Aorta (tissue), 5 donors: ENCODE results near the gene SOS2. TPM values are rescaled to one million over a fixed set of nuclear protein-coding genes. Genes with fewer than 3 reads are reported as not detected.
"Not testable (repeated sequence)": the region's sequence is repeated elsewhere in the genome, so short reads cannot be mapped to it uniquely, and the experiment has no call there.

Source experiments
- ATAC-seq: fragments of 200-7000 bp; cut with Tn5 transposase; one replicate; pipeline ENCODE4 v1.9.1; 2022; ENCODE audit warnings: moderate library complexity; ENCODE audit not compliant: low FRiP score
- DNase-seq, 2 donors: peaks; one replicate each; pipeline ENCODE4 v3.0.0-alpha.2; 2020
- H3K27ac ChIP-seq, 2 donors: one replicate each; pipeline ENCODE4 v1.5.1; 2013; ENCODE audit warnings: low read length in 2 of 2, mild to moderate bottlenecking in 2 of 2, moderate library complexity in 2 of 2, control low read depth in 1 of 2, inconsistent platforms in 1 of 2, low read depth in 1 of 2
- H3K27me3 ChIP-seq, 2 donors: one replicate each; pipeline ENCODE4 v1.6.1; 2013; ENCODE audit warnings: control low read depth in 1 of 2, low read length in 1 of 2, mild to moderate bottlenecking in 1 of 2, moderate library complexity in 1 of 2; ENCODE audit not compliant: insufficient read depth in 2 of 2, control insufficient read depth in 1 of 2
- H3K36me3 ChIP-seq, 2 donors: one replicate each; pipeline ENCODE4 v1.6.1; 2013; ENCODE audit warnings: control low read depth in 1 of 2, low read length in 1 of 2, mild to moderate bottlenecking in 1 of 2; ENCODE audit not compliant: insufficient read depth in 2 of 2, control insufficient read depth in 1 of 2
- H3K4me1 ChIP-seq, 2 donors: one replicate each; pipeline ENCODE4 v1.6.1; 2013; ENCODE audit warnings: low read length in 2 of 2, control low read depth in 1 of 2, mild to moderate bottlenecking in 1 of 2, moderate library complexity in 1 of 2; ENCODE audit not compliant: insufficient read depth in 2 of 2, control insufficient read depth in 1 of 2
- H3K4me3 ChIP-seq, 2 donors: one replicate each; pipeline ENCODE4 v1.5.1; 2013; ENCODE audit warnings: low read length in 2 of 2, control low read depth in 1 of 2, mild to moderate bottlenecking in 1 of 2
- H3K9me3 ChIP-seq: one replicate; pipeline ENCODE4 v1.6.1; 2013; ENCODE audit warnings: mild to moderate bottlenecking, low read length; ENCODE audit not compliant: control insufficient read depth
- WGBS, 2 donors: extraction: QIAGEN DNeasy Blood & Tissue Kit; methylation state at CpG; one replicate each; pipeline ENCODE4 v1.1.7; 2013; 5-methylcytosine and 5-hydroxymethylcytosine counted together
- intact Hi-C, 2 donors: fragments of 100-400 bp; cut with DNase I; formaldehyde crosslinking; loops; one replicate each; pipeline versions ENCODE4 v1.14.2 to v1.15.0; 2022
- polyA plus RNA-seq, 2 donors: library from polyadenylated mRNA; stranded (reverse); fragments of 200-250 nt; gene quantifications; one replicate each; pipeline ENCODE4 v1.2.3, GENCODE V29; 2013
- total RNA-seq, 2 donors: library from RNA; stranded (reverse); fragmentation: NEBNext Ultra II Directional; extraction: Animal tissue kit (Norgen Biotek cat#: 25700); gene quantifications; one replicate each; pipeline ENCODE4 v1.2.1, GENCODE V29; 2021
- donor health status: healthy with polysubstance abuse.
- donor health status: Bipolar disorder and iron deficiency.
- donor health status: DM: no; HTN: no; CAD: no.
- donor health status: DM: no; HTN: no; CAD: no.
- donor health status: DM: yes; HTN: yes; CAD: no.

SOS2 gene
- total and polyA plus RNA-seq, 4 donors = 11.7 to 41.7 (median 25.9) TPM

DNA sequence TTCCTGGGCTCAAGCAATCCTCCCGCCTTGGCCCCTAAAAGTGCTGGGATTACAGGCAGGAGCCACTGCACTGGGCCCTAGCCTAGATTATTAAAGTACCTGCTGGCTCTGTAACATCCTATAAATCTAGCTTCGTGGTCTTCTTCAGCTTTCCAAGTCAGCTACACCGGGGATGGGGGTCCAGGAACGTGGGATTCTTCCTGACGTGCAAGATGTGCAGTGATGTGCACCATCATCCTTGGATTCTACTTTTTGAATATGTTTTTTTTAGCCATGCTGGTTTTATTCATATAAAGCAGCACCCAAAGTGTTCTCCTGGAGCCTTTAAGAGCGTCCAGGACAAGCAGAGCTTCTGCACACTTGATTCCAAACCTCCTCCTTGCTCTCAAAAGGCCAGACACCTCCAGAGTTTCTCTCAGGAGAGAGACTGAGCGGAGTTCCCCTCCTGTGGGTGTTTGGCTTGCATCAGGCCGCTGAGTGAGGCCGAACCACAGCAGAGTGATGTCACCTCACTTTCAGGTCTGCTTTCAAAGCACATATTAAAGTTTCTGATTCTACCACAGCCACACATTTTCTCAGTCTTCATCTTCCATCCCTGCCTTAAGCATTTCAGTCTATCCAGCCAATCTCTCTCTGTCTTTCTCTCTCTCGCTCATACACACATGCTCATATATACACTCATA, 148.5 kb downstream of the SOS2 start:
- Histone ChIP-seq H3K4me1 (no peaks in the 10 kb centered on the region), H3K4me3 (no peak overlapping the region), H3K9me3 (no peaks in the 10 kb centered on the region), H3K27me3 (no peaks in the 10 kb centered on the region), H3K36me3 (no peaks in the 10 kb centered on the region), H3K27ac (no peak overlapping the region)
- ATAC-seq = no peak
- 87% methylated on average over 10 of the region's 10 CpGs for WGBS, 2 donors
- intact Hi-C loops = no loop called here
- DNase-seq = peak in 1 of 2 donors; percentile 66

DNA sequence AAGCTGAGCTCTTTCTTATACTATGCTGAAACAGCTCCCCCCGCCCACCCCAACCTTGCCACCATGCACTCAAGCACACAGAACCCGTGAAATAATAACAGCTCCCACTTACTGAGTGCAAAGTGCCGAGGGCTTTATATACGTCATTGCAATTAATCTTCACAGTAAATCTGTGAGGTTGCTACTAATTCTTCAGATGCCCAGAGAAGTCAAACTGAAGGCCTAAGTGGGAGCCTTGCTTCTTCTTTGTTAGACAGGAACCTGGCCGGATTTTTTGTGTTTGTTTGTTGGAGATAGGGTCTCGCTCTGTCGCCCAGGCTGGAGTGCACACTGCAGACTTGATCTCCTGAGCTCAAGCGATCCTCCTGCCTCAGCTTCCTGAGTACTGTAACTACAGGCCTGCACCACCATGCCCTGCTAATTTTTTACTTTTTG, 149.1 kb downstream of the SOS2 start:
- WGBS, 2 donors = 66 to 80% methylated on average over 8 of the region's 8 CpGs
- intact Hi-C loops = no loop called here
- Histone ChIP-seq H3K4me3 (no peak overlapping the region), H3K27me3 (no peaks in the 10 kb centered on the region), H3K4me1 (no peaks in the 10 kb centered on the region), H3K36me3 (no peaks in the 10 kb centered on the region), H3K27ac (no peak overlapping the region), H3K9me3 (no peaks in the 10 kb centered on the region)
- ATAC-seq = no peak
- peak in 1 of 2 donors; percentile 47 for DNase-seq

DNA sequence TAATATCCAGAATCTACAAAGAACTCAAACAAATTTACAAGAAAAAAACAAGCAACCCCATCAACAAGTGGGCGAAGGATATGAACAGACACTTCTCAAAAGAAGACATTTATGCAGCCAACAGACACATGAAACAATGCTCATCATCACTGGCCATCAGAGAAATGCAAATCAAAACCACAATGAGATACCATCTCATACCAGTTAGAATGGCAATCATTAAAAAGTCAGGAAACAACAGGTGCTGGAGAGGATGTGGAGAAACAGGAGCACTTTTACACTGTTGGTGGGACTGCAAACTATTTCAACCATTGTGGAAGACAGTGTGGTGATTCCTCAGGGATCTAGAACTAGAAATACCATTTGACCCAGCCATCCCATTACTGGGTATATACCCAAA, 152.3 kb downstream of the SOS2 start:
- ATAC-seq, H3K4me3 ChIP-seq, H3K27me3 ChIP-seq, H3K27ac ChIP-seq, DNase-seq, H3K4me1 ChIP-seq, intact Hi-C loops, H3K9me3 ChIP-seq, H3K36me3 ChIP-seq: not testable (repeated sequence)
- WGBS, 2 donors = 91 to 98% methylated on average over 1 of the region's 1 CpG

DNA sequence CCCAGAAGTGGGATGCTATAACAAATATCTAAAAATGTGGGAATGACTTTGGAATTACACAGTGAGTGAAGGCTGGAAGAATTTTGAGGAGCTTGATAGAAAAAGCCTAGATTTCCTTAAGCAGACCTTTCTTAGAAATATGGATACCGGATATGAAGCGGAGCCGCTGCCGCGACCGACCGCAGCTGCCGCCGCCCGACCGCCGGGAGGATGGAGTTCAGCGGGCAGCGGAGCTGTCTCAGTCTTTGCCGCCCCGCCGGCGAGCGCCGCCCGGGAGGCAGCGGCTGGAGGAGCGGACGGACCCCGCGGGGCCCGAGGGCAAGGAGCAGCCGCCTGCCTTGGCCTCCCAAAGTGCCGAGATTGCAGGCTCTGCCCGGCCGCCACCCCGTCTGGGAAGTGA, 157.7 kb downstream of the SOS2 start:
- ATAC-seq, H3K4me3 ChIP-seq, H3K4me1 ChIP-seq, intact Hi-C loops, H3K27ac ChIP-seq, H3K36me3 ChIP-seq, H3K27me3 ChIP-seq, DNase-seq, H3K9me3 ChIP-seq: not testable (repeated sequence)
- 96 to 97% methylated on average over 14 to 32 of the region's 32 CpGs for WGBS, 2 donors

DNA sequence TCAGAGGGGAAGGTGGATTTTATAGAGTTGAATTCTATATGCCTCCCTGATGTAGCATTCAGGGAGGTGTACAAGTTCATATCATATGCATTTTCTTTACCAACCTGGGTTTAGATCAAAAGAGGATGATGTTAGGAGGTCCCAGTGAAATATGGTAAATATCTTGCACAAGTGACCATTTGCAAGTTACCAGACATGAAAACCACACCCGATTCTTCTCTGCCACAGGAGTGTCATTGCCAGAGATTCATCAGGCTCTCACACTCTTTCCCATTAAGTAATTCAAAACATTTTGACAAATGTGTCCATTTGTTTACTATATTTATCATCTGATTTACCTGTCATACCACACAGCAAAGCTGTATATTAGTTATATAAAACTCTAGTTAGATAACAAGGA, 159.0 kb downstream of the SOS2 start:
- DNase-seq (no peak), ATAC-seq (no peak)
- H3K9me3 ChIP-seq = no peaks in the 10 kb centered on the region
- no peak overlapping the region for H3K27ac ChIP-seq
- H3K27me3 ChIP-seq = no peaks in the 10 kb centered on the region
- no peak overlapping the region for H3K4me3 ChIP-seq
- no peaks in the 10 kb centered on the region for H3K4me1 ChIP-seq
- intact Hi-C loops = no loop called here
- 38 to 44% methylated on average over 1 of the region's 1 CpG for WGBS, 2 donors
- no peaks in the 10 kb centered on the region for H3K36me3 ChIP-seq

DNA sequence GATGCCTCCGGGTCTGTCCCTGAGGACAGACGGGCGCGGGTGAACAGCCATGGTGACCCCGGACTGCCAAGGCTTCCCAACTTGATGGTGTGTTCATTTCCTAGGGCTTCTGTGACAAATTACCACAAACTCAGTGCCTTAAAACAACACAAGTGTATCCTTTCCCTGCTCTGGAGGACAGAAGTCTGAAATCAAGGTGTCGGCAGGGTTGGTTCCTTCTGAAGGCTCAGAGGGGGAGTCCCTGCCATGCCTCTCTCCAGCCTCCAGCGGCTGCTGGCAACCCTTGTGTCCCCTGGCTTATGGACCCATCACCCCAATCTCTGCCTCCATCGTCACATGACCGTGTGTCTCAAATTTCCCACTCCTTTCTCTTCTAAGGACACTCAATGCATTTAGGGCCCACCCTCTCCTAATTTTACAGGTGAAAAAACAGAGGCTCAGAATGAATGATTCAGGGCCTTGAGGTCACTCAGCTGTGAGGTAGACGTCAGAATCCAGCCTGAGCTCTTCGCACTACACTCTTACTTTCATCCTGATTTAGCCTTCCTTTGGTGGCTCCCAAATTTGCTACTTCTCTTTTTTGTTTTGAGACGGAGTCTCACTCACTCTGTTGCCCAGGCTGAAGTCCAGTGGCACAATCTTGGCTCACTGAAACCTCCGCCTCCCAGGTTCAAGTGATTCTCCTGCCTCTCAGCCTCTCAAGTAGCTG, 160.4 kb downstream of the SOS2 start:
- DNase-seq (no peak), ATAC-seq (no peak)
- Histone ChIP-seq H3K36me3 (no peaks in the 10 kb centered on the region), H3K4me1 (no peaks in the 10 kb centered on the region), H3K27ac (no peak overlapping the region), H3K4me3 (no peak overlapping the region), H3K9me3 (no peaks in the 10 kb centered on the region), H3K27me3 (no peaks in the 10 kb centered on the region)
- WGBS, 2 donors = 81 to 85% methylated on average over 13 of the region's 13 CpGs
- intact Hi-C loops = no loop called here

DNA sequence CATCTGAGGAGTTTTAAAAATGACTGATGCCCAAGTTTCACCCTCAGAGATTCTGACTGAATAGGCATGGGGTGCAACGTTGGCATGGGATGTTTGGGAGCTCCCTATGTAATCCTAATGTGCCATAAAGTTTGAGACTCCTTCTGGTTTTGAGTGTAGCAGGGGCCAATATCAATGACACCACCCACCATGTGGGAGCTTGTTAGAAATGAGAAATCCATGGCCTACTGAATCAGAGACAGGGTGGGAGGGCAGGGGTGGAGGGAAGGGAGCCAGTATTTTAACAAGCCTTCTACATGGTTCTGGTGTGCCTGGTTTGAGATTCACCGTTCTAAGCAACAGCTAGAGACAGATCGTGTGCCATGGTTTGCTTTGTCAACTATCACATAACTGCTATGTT, 161.1 kb downstream of the SOS2 start:
- intact Hi-C loops = no loop called here
- Histone ChIP-seq H3K4me3 (no peak overlapping the region), H3K27me3 (no peaks in the 10 kb centered on the region), H3K9me3 (no peaks in the 10 kb centered on the region), H3K27ac (no peak overlapping the region), H3K4me1 (no peaks in the 10 kb centered on the region), H3K36me3 (no peaks in the 10 kb centered on the region)
- DNase-seq = no peak
- 85 to 87% methylated on average over 3 of the region's 3 CpGs for WGBS, 2 donors
- ATAC-seq = no peak

DNA sequence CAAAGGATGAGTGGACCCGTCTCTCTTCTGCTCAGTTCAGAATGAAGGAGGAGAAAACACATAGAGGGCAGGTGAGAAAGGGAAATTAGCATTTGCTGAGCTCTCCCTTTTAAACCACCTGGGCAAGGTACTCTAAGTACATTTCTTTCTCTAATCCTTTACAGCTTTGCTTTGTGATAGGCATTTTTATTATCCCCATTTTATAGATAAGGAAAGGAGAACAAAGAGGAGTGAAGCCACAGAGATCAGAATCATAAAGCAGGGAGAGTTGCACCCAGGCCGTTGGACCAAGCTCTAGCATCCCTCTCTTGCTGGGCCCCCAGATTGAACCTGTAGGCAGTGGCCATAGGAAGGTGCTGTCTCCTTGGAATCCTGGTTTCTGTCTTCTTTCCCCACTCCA, 162.1 kb downstream of the SOS2 start:
- no peak for ATAC-seq
- Histone ChIP-seq H3K27me3 (no peaks in the 10 kb centered on the region), H3K4me1 (no peaks in the 10 kb centered on the region), H3K9me3 (no peaks in the 10 kb centered on the region), H3K36me3 (no peaks in the 10 kb centered on the region), H3K4me3 (no peak overlapping the region), H3K27ac (no peak overlapping the region)
- no peak for DNase-seq
- WGBS, 2 donors = 80% methylated on average over 2 of the region's 2 CpGs
- intact Hi-C loops = no loop called here

DNA sequence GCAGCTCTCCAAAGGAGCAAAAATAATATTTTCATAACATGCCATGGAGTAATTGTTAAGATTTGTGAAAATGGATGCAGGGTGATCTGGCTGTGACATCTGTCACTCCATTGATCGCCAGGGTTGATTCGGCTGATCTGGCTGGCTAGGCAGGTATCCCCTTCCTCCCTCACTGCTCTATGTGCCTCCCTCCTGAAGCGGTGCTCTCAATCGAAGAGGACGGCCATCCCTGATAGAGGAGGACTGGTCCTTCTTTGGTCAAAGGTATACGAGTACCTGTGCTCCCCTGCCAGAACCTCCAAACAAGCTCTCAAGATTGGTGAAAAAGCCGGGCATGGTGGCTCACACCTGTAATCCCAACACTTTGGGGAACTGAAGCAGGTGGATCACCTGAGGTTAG, 162.9 kb downstream of the SOS2 start:
- H3K9me3 ChIP-seq = no peaks in the 10 kb centered on the region

More for the DNA sequence above, 162.9 kb downstream of the SOS2 start:
- 94 to 96% methylated on average over 7 of the region's 7 CpGs for WGBS, 2 donors
- ATAC-seq = no peak
- intact Hi-C loops = no loop called here
- H3K27me3 ChIP-seq = no peaks in the 10 kb centered on the region
- no peaks in the 10 kb centered on the region for H3K36me3 ChIP-seq
- no peaks in the 10 kb centered on the region for H3K4me1 ChIP-seq
- no peak for DNase-seq
- H3K4me3 ChIP-seq = no peak overlapping the region
- no peak overlapping the region for H3K27ac ChIP-seq
